Nephron progenitor cell (in vitro differentiated cells): Measurements from ENCODE around the gene BMF.

ENCODE experiments used
- DNase-seq: peaks from one replicate; pipeline ENCODE4 v3.0.0; 2021
- H3K27ac Mint-ChIP-seq: 2 replicates; pipeline ENCODE4 v1.8.0; 2021; ENCODE audit warnings: mild to moderate bottlenecking, moderate library complexity, mixed read lengths
- H3K27me3 Mint-ChIP-seq: 2 replicates; pipeline ENCODE4 v1.8.0; 2021; ENCODE audit warnings: mild to moderate bottlenecking, low read depth, mixed read lengths; ENCODE audit not compliant: poor library complexity
- H3K36me3 Mint-ChIP-seq: 2 replicates; pipeline ENCODE4 v1.8.0; 2021; ENCODE audit warnings: low read depth, mixed read lengths
- H3K4me1 Mint-ChIP-seq: 2 replicates; pipeline ENCODE4 v1.8.0; 2021; ENCODE audit warnings: mixed read lengths
- H3K4me3 Mint-ChIP-seq: 2 replicates; pipeline ENCODE4 v1.8.0; 2021; ENCODE audit warnings: mild to moderate bottlenecking, moderate library complexity, mixed read lengths
- H3K9me3 Mint-ChIP-seq: 2 replicates; pipeline ENCODE4 v1.8.0; 2021; ENCODE audit warnings: mild to moderate bottlenecking, moderate library complexity, mixed read lengths
- TF ChIP-seq, protein P1 (sequence below): fragments of 200-600 bp; sonication (generic); IDR thresholded peaks from 2 replicates; pipeline ENCODE4 v1.5.0; 2021; ENCODE audit warnings: antibody characterized with exemption

BMF gene

DNA sequence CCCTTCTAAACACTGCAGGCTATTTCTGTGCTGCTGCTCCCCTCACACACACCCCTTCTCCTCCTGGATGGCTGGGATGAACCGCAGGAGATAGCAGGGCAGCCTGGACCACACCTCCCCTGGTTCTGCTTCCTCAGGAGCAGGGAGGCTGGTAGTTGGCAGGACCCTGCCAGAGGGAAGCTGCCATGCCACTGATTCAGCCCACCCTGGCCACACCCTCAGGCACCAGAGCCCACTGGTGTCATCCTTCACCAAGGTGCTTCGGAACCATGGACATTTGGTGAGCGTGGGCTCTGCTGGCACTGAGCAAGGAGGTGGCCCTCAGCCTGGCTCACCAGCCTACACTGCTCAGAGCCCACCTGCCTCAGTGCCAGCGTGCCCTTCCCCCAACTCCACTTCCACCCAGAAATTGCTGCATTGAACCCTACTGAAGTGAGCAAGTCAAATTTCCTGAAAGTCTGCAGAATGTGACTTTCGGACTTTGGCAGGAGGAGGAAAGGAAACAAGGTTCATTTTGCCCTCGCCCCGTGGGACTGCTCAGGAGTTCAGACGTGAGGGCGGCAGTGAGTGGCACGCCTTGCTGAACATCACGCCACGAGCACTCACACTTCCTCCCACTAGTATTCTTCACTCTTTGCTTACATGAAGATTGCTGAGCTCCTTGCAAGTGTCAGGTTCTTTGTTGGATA lies 26.3 kb downstream of the BMF start:
- H3K27ac Mint-ChIP-seq, result peak overlapping the region; percentile 98
- TF ChIP-seq, protein P1, sequence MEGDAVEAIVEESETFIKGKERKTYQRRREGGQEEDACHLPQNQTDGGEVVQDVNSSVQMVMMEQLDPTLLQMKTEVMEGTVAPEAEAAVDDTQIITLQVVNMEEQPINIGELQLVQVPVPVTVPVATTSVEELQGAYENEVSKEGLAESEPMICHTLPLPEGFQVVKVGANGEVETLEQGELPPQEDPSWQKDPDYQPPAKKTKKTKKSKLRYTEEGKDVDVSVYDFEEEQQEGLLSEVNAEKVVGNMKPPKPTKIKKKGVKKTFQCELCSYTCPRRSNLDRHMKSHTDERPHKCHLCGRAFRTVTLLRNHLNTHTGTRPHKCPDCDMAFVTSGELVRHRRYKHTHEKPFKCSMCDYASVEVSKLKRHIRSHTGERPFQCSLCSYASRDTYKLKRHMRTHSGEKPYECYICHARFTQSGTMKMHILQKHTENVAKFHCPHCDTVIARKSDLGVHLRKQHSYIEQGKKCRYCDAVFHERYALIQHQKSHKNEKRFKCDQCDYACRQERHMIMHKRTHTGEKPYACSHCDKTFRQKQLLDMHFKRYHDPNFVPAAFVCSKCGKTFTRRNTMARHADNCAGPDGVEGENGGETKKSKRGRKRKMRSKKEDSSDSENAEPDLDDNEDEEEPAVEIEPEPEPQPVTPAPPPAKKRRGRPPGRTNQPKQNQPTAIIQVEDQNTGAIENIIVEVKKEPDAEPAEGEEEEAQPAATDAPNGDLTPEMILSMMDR, result no peak
- peak overlapping the region; percentile 69 for H3K4me3 Mint-ChIP-seq

DNA sequence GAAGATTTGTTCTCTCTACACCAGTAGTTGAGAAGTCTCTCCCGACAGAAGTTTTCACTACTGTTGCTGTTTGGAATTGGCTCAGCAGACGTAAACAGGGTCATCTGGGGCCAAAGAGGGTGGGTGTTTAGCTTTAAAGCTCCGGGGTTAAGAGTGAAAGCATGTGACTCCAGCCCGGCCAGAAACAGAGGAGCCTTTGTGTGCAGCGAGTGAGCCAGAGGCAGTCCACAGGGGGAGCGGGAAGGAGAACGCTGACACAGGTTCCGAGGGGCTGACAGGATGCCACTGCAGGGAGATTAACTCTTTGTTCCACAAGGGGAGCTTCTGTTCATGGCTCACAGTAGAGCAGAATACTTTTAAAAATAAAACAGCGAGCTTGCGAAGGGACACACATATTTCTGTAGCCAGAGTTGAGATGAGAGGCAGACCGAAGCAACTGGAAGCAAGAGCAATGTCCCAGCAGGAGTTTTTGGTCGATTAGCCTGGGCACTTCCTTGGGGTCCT lies 26.9 kb downstream of the BMF start:
- TF ChIP-seq, protein P1, result no peak
- H3K27ac Mint-ChIP-seq, result peak overlapping the region; percentile 98
- peak; percentile 54 for DNase-seq
- peak overlapping the region; percentile 69 for H3K4me3 Mint-ChIP-seq
- H3K27me3 Mint-ChIP-seq, result no peaks in the 10 kb centered on the region
- peaks cover 84% of the 10 kb centered on the region for H3K4me1 Mint-ChIP-seq
- H3K36me3 Mint-ChIP-seq, result no peaks in the 10 kb centered on the region
- H3K9me3 Mint-ChIP-seq, result no peaks in the 10 kb centered on the region

More for the DNA sequence above, 26.3 kb downstream of the BMF start:
- Mint-ChIP-seq H3K36me3 (no peaks in the 10 kb centered on the region), H3K4me1 (peaks cover 84% of the 10 kb centered on the region), H3K27me3 (no peaks in the 10 kb centered on the region), H3K9me3 (no peaks in the 10 kb centered on the region)
- DNase-seq, result no peak

DNA sequence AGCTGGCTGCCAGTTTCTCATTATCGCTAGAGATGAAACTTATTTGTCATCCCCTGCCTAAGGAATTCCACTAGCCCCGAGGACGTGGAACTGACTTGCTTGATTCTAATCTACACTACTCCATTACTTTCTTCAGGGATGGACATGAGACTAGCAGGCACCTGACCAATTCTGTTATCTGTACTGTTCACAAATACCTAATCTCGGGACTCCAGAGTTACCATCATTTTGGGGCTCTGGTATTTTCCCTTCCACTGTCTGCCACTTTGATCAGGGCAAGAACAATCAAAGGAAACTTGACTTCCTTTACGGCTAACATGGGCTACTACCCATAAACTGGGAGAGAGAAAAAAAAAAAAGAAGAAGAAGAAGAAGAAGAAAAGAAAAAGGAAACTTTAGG lies 27.8 kb downstream of the BMF start:
- Mint-ChIP-seq H3K27me3 (no peaks in the 10 kb centered on the region), H3K4me3 (peak overlapping the region; percentile 65), H3K27ac (peak overlapping the region; percentile 95), H3K36me3 (no peaks in the 10 kb centered on the region), H3K4me1 (peaks cover 82% of the 10 kb centered on the region), H3K9me3 (no peaks in the 10 kb centered on the region)
- DNase-seq, result no peak
- TF ChIP-seq, protein P1, result no peak

DNA sequence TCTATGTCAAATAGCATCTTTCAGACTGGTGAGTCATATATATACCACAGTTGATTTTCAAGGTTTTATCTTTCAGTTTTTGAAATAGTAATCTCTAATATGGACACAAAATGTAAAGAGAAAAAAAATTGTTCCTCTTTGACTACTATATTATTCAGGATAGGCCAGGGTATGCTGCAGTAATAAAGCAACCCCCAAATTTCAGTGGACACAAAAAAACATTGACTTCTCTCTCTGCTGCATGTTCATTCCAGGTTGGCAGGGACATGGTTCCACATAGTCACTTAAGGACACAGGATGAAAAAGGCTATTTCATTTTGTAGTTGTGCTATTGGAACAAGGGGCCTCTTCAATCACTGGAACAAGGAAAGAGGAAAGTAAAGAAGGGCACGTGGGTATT lies 28.6 kb downstream of the BMF start:
- Mint-ChIP-seq H3K27me3 (no peaks in the 10 kb centered on the region), H3K4me1 (peaks cover 82% of the 10 kb centered on the region), H3K27ac (no peak overlapping the region), H3K4me3 (no peak overlapping the region), H3K36me3 (no peaks in the 10 kb centered on the region), H3K9me3 (no peaks in the 10 kb centered on the region)
- TF ChIP-seq, protein P1, result no peak
- DNase-seq, result no peak

DNA sequence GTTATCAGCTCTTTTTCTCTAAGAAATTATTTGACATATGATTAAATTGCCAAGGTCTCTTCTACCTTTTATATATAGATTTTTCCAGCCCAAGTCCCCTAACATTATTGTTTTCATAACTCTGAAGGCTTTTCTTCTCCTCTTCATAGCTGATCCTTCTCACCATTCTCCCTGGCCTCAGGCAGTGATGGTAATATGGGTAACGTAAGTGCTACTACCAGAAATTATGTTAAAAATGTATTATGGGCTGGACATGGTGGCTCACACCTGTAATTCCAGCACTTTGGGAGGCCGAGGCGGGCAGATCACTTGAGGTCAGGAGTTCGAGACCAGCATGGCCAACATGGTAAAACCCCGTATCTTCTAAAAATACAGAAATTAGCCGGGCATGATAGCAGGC lies 29.2 kb downstream of the BMF start:
- peaks cover 77% of the 10 kb centered on the region for H3K4me1 Mint-ChIP-seq
- H3K36me3 Mint-ChIP-seq, result no peaks in the 10 kb centered on the region

More for the DNA sequence above, 29.2 kb downstream of the BMF start:
- Mint-ChIP-seq H3K9me3 (peaks cover under 1% of the 10 kb centered on the region), H3K27ac (no peak overlapping the region), H3K27me3 (no peaks in the 10 kb centered on the region), H3K4me3 (no peak overlapping the region)
- TF ChIP-seq, protein P1, result no peak
- no peak for DNase-seq
